Measurements from ENCODE around the gene LINGO4. TPM values are rescaled to one million over a fixed set of nuclear protein-coding genes. Genes with fewer than 3 reads are reported as not detected.

Gene LINGO4
- total and polyA plus RNA-seq, 10 of the 15 experiments (the other 5 are each of a cell fraction or from before 2014, with no cell fraction given) = not detected

- Histone ChIP-seq H3K4me2 (ENCODE audit: control insufficient read depth, insufficient read depth) (no peak overlapping the region), H4K20me1 (ENCODE audit: control insufficient read depth, insufficient read depth) (no peaks in the 10 kb centered on the region), H3K9ac (ENCODE audit: control insufficient read depth, insufficient read depth, low read length) (no peak overlapping the region), H3K36me3 (ENCODE audit: control insufficient read depth in 2 of 2, insufficient read depth in 2 of 2, low read length in 1 of 2) (no peaks in the 10 kb centered on the region), H3K4me1 (ENCODE audit: control insufficient read depth, insufficient read depth, low read length) (peaks cover 5% of the 10 kb centered on the region), H2AFZ (ENCODE audit: control insufficient read depth, low read depth, low read length) (no peak overlapping the region), H3K4me3 (no peak overlapping the region), H3K27ac (ENCODE audit: control insufficient read depth, insufficient read depth) (no peak overlapping the region), H3K27me3 (replicated peaks in 1 of 2; ENCODE audit: control insufficient read depth in 2 of 2, insufficient read depth in 2 of 2, low read length in 1 of 2) (no peaks in the 10 kb centered on the region), H3K9me3 (replicated peaks; ENCODE audit: control insufficient read depth, insufficient read depth, low read length) (no peaks in the 10 kb centered on the region), H3K79me2 (ENCODE audit: control insufficient read depth, insufficient read depth, low read length) (no peaks in the 10 kb centered on the region)
- BruUV-seq (replicated peaks) = no TSS peak
- no peak for TF ChIP-seq CHD2 (IDR thresholded peaks at IDR 0.05; ENCODE audit: borderline replicate concordance, low read depth, low read length)
- TF ChIP-seq RUNX3 (IDR thresholded peaks at IDR 0.05; ENCODE audit: low read length) = no peak
- TF ChIP-seq REST (IDR thresholded peaks at IDR 0.05; ENCODE audit: low read depth, low read length) = no peak
- no peak for TF ChIP-seq TBL1XR1 (IDR thresholded peaks at IDR 0.05; ENCODE audit: low read depth, low read length)
- no peak for TF ChIP-seq SUPT20H (IDR thresholded peaks at IDR 0.05; ENCODE audit: borderline replicate concordance, control insufficient read depth, low read depth, low read length)
- CTCF ChIA-PET = interaction anchor here (1.1 to 1.4 kb wide), 2 partner anchors 13 to 177 kb away, joined by 3 read pairs; no protein-coding TSS in a partner anchor
- RAD21 ChIA-PET (ENCODE audit: unreplicated experiment) = interaction anchor here (1.9 kb wide), 1 partner anchor 13 kb away, joined by 7 read pairs; no protein-coding TSS in a partner anchor
- ATAC-seq (no peak), FAIRE-seq (no peak), DNase-seq (ENCODE audit: low read depth, low spot score) (no peak)
- in situ Hi-C loops (cut with MboI) (no loop called here), intact Hi-C loops (cut with micrococcal nuclease; ENCODE audit: unreplicated experiment) (no loop called here)
- POLR2A ChIA-PET = no interaction called here
- SMC1A ChIA-PET (ENCODE audit: uncharacterized antibody, unreplicated experiment) = no interaction called here
- 26% methylated on average over 8 of the region's 8 CpGs for WGBS (ENCODE audit: insufficient coverage, insufficient replicate concordance, low lambda C conversion rate, missing lambda C conversion rate)
Observed at GRCh38 chr1:151823175-151823574, 18.0 kb upstream of the LINGO4 start.

Measured in GM12878 (cell line).